GM18517 (cell line): ENCODE results near the gene ADAMTS18.

ENCODE experiments used
- ATAC-seq: cut with Tn5 transposase; IDR thresholded peaks from one replicate; pipeline ENCODE4 v1.9.1; 2021; ENCODE audit warnings: mild to moderate bottlenecking, moderate library complexity; ENCODE audit not compliant: unreplicated experiment

Gene ADAMTS18

GRCh38 chr16:77330332-77331042 is 104.3 kb downstream of the ADAMTS18 start:
- no peak for ATAC-seq

- no peak for ATAC-seq
Observed at GRCh38 chr16:77328768-77329167, 106.1 kb downstream of the ADAMTS18 start.

GRCh38 chr16:77328274-77328673 is 106.6 kb downstream of the ADAMTS18 start:
- ATAC-seq: no peak

- no peak for ATAC-seq
Observed at GRCh38 chr16:77327717-77328116, 107.1 kb downstream of the ADAMTS18 start.

- no peak for ATAC-seq
Observed at GRCh38 chr16:77324729-77325128, 110.1 kb downstream of the ADAMTS18 start.

- ATAC-seq: no peak
Observed at GRCh38 chr16:77323695-77324094, 111.1 kb downstream of the ADAMTS18 start.

GRCh38 chr16:77322757-77323156 is 112.1 kb downstream of the ADAMTS18 start:
- no peak for ATAC-seq

- ATAC-seq: no peak
Observed at GRCh38 chr16:77317059-77317458, 117.8 kb downstream of the ADAMTS18 start.

GRCh38 chr16:77310877-77311276 is 124.0 kb downstream of the ADAMTS18 start:
- ATAC-seq: no peak

- no peak for ATAC-seq
Observed at GRCh38 chr16:77308163-77308561, 126.7 kb downstream of the ADAMTS18 start.

- ATAC-seq: no peak
Observed at GRCh38 chr16:77307426-77308162, 127.2 kb downstream of the ADAMTS18 start.

- no peak for ATAC-seq
Observed at GRCh38 chr16:77306075-77306474, 128.8 kb downstream of the ADAMTS18 start.

GRCh38 chr16:77304877-77305276 is 130.0 kb downstream of the ADAMTS18 start:
- no peak for ATAC-seq

GRCh38 chr16:77304134-77304533 is 130.7 kb downstream of the ADAMTS18 start:
- no peak for ATAC-seq

- ATAC-seq: no peak
Observed at GRCh38 chr16:77302674-77303073, 132.2 kb downstream of the ADAMTS18 start.

- ATAC-seq: no peak
Observed at GRCh38 chr16:77302249-77302648, 132.6 kb downstream of the ADAMTS18 start.

- ATAC-seq: no peak
Observed at GRCh38 chr16:77300256-77300655, 134.6 kb downstream of the ADAMTS18 start.

- no peak for ATAC-seq
Observed at GRCh38 chr16:77299395-77299794, 135.4 kb downstream of the ADAMTS18 start.

- no peak for ATAC-seq
Observed at GRCh38 chr16:77298418-77299360, 136.1 kb downstream of the ADAMTS18 start.

GRCh38 chr16:77297996-77298395 is 136.8 kb downstream of the ADAMTS18 start:
- ATAC-seq: no peak

- no peak for ATAC-seq
Observed at GRCh38 chr16:77295896-77296295, 138.9 kb downstream of the ADAMTS18 start.
